Renal cortex interstitium (tissue), 11 donors: ENCODE data around the gene DAP. TPM values are rescaled to one million over a fixed set of nuclear protein-coding genes. Genes with fewer than 3 reads are reported as not detected.
"Not testable (repeated sequence)": the region's sequence is repeated elsewhere in the genome, so short reads cannot be mapped to it uniquely, and the experiment has no call there.

Experiments used
- DNase-seq, 11 donors: peaks; one replicate each; pipeline ENCODE4 v3.0.0-alpha.2; 2013; ENCODE audit warnings: low read depth in 9 of 11, low spot score in 4 of 11; ENCODE audit errors: extremely low read depth in 1 of 11
- polyA plus RNA-seq, 3 donors: library from polyadenylated mRNA; unstranded; fragments of 120-200 nt; gene quantifications; one replicate each; pipeline ENCODE4 v1.2.1, GENCODE V29; 2013; ENCODE audit not compliant: insufficient read length in 3 of 3

DAP gene
- polyA plus RNA-seq, 3 donors, result 115 to 126 (median 116) TPM

GRCh38 chr5:10724781-10725507 is 36.1 kb downstream of the DAP start:
- DNase-seq, result no peak

GRCh38 chr5:10723514-10723913 is 37.5 kb downstream of the DAP start:
- DNase-seq, result no peak

GRCh38 chr5:10720766-10721165 is 40.3 kb downstream of the DAP start:
- DNase-seq, result not testable (repeated sequence)

GRCh38 chr5:10719965-10720364 is 41.1 kb downstream of the DAP start:
- DNase-seq, result no peak

GRCh38 chr5:10718617-10719016 is 42.4 kb downstream of the DAP start:
- DNase-seq, result not testable (repeated sequence)

GRCh38 chr5:10716825-10717224 is 44.2 kb downstream of the DAP start:
- not testable (repeated sequence) for DNase-seq

- no peak for DNase-seq
These were observed 45.3 kb downstream of the DAP start for GRCh38 chr5:10715605-10716290.

- DNase-seq, result no peak
These were observed 48.3 kb downstream of the DAP start for GRCh38 chr5:10712574-10713366.

- DNase-seq, result no peak
These were observed 49.5 kb downstream of the DAP start for GRCh38 chr5:10711562-10711961.

- no peak for DNase-seq
These were observed 50.4 kb downstream of the DAP start for GRCh38 chr5:10710513-10711128.

- DNase-seq, result no peak
These were observed 51.1 kb downstream of the DAP start for GRCh38 chr5:10709933-10710332.

- no peak for DNase-seq
These were observed 51.6 kb downstream of the DAP start for GRCh38 chr5:10709409-10709808.

GRCh38 chr5:10708189-10708944 is 52.7 kb downstream of the DAP start:
- no peak for DNase-seq

- DNase-seq, result no peak
These were observed 53.6 kb downstream of the DAP start for GRCh38 chr5:10707198-10708142.

GRCh38 chr5:10706326-10706725 is 54.7 kb downstream of the DAP start:
- DNase-seq, result no peak

GRCh38 chr5:10705747-10706146 is 55.3 kb downstream of the DAP start:
- no peak for DNase-seq

- no peak for DNase-seq
These were observed 55.9 kb downstream of the DAP start for GRCh38 chr5:10704949-10705621.
